Myocyte (in vitro differentiated cells): ENCODE data around the gene WFDC10B. TPM values are rescaled to one million over a fixed set of nuclear protein-coding genes. Genes with fewer than 3 reads are reported as not detected.
"Not testable (repeated sequence)": the region's sequence is repeated elsewhere in the genome, so short reads cannot be mapped to it uniquely, and the experiment has no call there.

ENCODE experiments used
- DNase-seq: peaks from one replicate; pipeline ENCODE4 v3.0.0-alpha.2; 2012; ENCODE audit warnings: low read depth
- polyA plus RNA-seq: library from polyadenylated mRNA; unstranded; fragments of >200 nt; gene quantifications from one replicate; pipeline ENCODE4 v1.2.1, GENCODE V29; 2012; ENCODE audit warnings: missing spikeins
- total RNA-seq: library from RNA; depleted of rRNA; stranded (reverse); fragments of >200 nt; gene quantifications from 2 replicates; pipeline ENCODE4 v1.2.3, GENCODE V29; 2014

Gene WFDC10B
- total RNA-seq = not detected in 2 replicates
- polyA plus RNA-seq = 0.23 TPM

GRCh38 chr20:45704969-45705637 is at the start of gene WFDC10B:
Gene WFDC10B (minus strand): TSS chr20:45705019. CDS start chr20:45685992, 19,027 bp downstream.
- peak; percentile 47 for DNase-seq

DNA sequence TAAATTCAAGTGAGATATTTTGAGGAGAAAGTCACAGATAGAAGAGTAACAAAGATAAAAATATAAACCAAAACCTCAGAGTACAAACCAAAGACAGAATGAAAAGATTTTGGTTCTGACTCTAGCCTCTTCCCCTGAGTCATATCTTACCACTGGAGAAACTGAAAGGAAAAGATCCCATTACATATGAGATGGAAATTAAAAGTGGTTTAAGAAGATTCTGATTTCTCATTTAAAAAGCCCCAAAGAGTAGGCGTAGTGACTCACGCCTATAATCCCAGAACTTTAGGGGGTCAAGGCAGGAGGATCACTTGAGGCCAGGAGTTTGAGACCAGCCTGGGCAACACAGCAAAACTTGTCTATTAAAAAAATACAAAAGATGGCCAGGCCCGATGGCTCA is 47.9 kb upstream of the WFDC10B start:
- DNase-seq = peak; percentile 47

- DNase-seq = peak; percentile 18
Observed at GRCh38 chr20:45751721-45752120, 46.9 kb upstream of the WFDC10B start.

- no peak for DNase-seq
Observed at GRCh38 chr20:45745015-45745414, 40.2 kb upstream of the WFDC10B start.

DNA sequence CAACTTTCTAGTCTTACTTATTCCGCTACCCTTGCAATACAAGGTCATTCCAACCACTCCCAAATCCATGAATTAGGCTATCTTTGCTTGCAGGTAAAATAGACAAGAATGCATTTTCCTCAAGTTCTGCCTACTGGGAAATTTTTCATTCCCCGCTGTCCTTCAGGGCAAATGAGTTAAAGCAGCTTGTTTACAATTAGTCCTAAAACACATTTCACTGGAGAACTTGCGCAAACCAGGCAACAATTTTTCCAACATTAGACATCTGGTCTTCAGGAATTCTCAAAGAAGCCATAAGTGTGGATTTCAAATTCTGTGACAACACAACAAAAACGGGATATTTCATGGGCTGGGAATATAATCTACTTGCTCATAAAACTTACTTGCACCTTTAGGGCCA is 37.8 kb upstream of the WFDC10B start:
- DNase-seq = no peak

DNA sequence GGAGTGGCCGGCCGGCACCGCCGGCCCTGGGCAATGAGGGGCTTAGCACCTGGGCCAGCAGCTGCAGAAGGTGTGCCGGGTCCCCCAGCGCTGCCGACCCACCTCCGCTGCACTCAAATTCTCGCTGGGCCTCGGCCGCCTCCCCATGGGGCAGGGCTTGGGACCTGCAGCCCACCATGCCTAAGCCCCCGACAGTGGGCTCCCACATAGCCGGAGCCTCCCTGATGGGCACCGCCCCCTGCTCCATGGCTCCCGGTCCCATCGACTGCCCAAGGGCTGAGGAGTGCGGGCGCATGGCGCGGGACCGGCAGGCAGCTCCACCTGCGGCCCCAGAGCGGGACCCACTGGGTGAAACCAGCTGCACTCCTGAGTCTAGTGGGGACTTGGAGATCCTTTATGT is 31.2 kb upstream of the WFDC10B start:
- DNase-seq = no peak

GRCh38 chr20:45735552-45735951 is 30.7 kb upstream of the WFDC10B start:
- no peak for DNase-seq

DNA sequence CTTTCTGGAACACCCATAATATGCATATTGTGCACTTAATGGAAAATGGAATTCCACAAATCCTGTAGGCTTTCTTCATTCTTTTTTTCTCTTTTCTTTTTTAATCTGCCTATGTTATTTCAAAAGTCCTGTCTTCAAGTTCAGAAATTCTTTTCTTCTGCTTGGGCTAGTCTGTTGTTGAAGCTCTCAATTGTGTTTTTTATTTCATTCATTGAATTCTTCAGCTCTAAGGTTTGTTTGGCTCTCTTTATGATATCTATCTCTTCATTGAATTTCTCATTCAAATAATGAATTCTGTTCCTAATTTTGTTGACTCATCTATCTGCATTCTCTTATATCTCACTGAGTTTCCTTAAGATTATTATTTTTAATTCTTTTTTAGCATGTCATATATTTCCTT is 27.4 kb upstream of the WFDC10B start:
- no peak for DNase-seq

DNA sequence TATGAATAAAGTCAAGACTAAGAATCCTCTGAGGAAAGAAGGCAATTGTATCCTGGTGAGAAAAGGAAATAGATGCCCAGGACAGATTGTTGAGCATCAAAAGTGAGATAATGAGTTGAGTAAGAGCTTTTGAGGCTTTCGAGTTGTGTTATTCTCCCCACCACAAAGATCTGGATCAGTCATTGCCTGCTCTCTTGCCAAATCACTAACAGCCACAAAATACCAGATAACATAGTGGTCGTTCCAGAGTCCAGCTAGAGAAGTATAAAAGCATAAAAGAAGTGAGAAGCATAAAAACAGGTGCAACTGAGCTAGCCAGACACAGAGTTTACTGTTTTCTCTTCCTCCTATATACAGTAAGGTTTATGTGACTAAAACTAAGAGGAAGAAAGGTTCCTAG is 22.2 kb upstream of the WFDC10B start:
- DNase-seq = peak; percentile 31

GRCh38 chr20:45725134-45725533 is 20.3 kb upstream of the WFDC10B start:
- DNase-seq = peak; percentile 1

- DNase-seq = no peak
Observed at GRCh38 chr20:45722047-45722446, 17.2 kb upstream of the WFDC10B start, which contains the start of gene SPINT4. Gene SPINT4 (plus strand): TSS chr20:45722347. CDS start chr20:45722368, 21 bp downstream.

GRCh38 chr20:45716141-45716688 is 11.4 kb upstream of the WFDC10B start:
- not testable (repeated sequence) for DNase-seq

GRCh38 chr20:45701873-45702272 is 2.9 kb downstream of the WFDC10B start, which contains the start of gene WFDC13:
Gene WFDC13 (plus strand): TSS chr20:45702038. CDS start chr20:45702124, 86 bp downstream.
- DNase-seq = no peak

- no peak for DNase-seq
Observed at GRCh38 chr20:45701104-45701503, 3.7 kb downstream of the WFDC10B start.

DNA sequence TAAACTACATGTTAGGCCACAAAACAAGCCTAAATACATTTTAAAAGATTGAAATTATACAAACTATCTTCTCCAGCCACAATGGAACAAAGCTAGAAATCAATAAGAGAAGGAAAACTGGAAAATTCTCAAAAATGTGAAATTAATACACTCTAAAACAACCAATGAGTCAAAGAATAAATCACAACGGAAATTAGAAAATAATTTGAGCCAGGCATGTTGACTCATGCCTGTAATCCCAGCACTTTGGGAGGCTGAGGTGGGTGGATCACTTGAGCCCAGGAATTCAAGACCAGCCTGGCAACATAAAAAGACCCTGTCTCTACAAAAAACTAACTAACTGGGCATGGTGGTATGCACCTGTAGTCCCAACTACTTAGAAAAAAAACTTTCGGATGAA is 9.3 kb downstream of the WFDC10B start:
- DNase-seq = no peak

- not testable (repeated sequence) for DNase-seq
Observed at GRCh38 chr20:45693346-45693745, 11.5 kb downstream of the WFDC10B start.

DNA sequence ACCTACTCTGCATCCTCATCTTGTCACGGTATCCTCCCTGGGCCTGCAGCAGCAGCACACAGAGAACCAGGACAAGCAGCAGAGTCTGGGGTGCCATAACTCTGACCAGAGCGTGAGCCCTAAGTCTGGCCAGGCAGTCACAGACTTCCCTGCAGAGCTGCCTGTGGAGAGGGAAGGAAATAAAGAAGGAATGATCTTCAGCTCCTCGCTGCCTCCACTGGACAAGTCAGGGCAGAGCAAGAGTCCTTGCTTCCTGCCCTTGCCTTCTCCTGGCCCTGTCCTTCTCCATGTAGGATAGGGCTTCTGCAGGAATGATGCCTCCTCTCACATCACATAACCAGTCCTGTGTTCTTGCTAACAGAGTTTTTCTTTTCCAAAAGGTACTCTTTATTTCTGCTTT is 18.9 kb downstream of the WFDC10B start:
- no peak for DNase-seq

- no peak for DNase-seq
Observed at GRCh38 chr20:45679650-45680049, 25.2 kb downstream of the WFDC10B start.

DNA sequence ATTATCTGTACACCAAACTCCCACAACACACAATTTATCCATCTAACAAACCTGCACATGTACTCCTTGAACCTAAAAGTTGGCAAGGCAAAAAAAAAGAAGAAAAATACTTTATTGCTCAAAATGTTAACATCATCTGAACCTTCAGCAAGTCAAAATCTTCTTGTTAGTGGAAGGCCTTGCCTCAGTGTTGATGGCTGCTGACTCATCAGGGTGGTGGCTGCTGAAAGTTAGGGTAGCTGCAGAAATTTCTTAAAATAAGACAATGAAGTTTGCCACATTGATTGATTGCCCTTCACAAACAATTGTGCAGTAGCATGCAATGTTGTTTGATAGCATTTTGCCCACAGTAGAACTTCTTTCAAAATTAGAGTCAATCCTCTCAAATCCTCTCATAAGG is 32.1 kb downstream of the WFDC10B start:
- no peak for DNase-seq

DNA sequence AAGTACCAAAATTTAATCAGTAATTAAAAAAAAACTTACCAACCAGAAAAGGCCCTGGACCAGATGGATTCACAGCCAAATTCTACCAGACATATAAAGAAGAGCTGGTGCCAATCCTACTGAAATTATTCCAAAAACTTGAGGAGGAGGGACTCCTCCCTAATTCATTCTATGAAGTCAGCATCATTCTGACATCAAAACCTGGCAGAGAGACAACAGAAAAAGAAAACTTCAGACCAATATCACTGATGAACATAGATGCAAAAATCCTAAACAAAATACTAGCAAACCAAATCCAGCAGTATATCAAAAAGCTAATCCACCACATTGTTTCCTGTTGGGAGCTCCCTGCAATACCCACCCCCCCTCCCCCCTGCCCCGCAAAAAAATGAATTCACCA is 34.7 kb downstream of the WFDC10B start, which contains the start of gene WFDC11:
WFDC11 (minus strand) TSS at position 101 of the 400 bp plus-strand sequence. CDS start 19,639 bp downstream, outside the sequence.
- DNase-seq = no peak

GRCh38 chr20:45657038-45657437 is 47.8 kb downstream of the WFDC10B start:
- DNase-seq = not testable (repeated sequence)

GRCh38 chr20:45651726-45652125 is 53.1 kb downstream of the WFDC10B start:
- DNase-seq = not testable (repeated sequence)
